HFFc6 (cell line): Measurements from ENCODE around the gene HLX. TPM values are rescaled to one million over a fixed set of nuclear protein-coding genes. Genes with fewer than 3 reads are reported as not detected.

Experiments
- DNase-seq: peaks from one replicate; pipeline ENCODE4 v3.0.0-alpha.2; 2018
- H3K27ac Mint-ChIP-seq: 2 replicates; pipeline ENCODE4 v1.8.0; 2020; ENCODE audit warnings: mild to moderate bottlenecking, mixed read lengths
- H3K27me3 Mint-ChIP-seq: 2 replicates; pipeline ENCODE4 v1.8.0; 2021; ENCODE audit warnings: mild to moderate bottlenecking, moderate library complexity, mixed read lengths; ENCODE audit not compliant: insufficient read depth
- H3K36me3 Mint-ChIP-seq: 2 replicates; pipeline ENCODE4 v1.8.0; 2021; ENCODE audit warnings: low read depth, mixed read lengths
- H3K4me1 Mint-ChIP-seq: 2 replicates; pipeline ENCODE4 v1.8.0; 2020; ENCODE audit warnings: low read depth, mixed read lengths
- H3K4me3 Mint-ChIP-seq: 2 replicates; pipeline ENCODE4 v1.8.0; 2020; ENCODE audit warnings: mild to moderate bottlenecking, moderate library complexity, mixed read lengths
- H3K9me3 Mint-ChIP-seq: 2 replicates; pipeline ENCODE4 v1.8.0; 2020; ENCODE audit warnings: mild to moderate bottlenecking, mixed read lengths
- CTCF ChIP-seq: fragments of 200-600 bp; sonication (generic); IDR thresholded peaks from 2 replicates; pipeline ENCODE4 v1.5.0; 2021; ENCODE audit warnings: antibody characterized with exemption, mild to moderate bottlenecking
- total RNA-seq, 6 experiments: library from RNA; stranded (reverse); fragmentation: NEBNext Ultra II Directional; extraction: Animal tissue kit (Norgen Biotek cat#: 25700); gene quantifications; 2 replicates in 1 of 6; 3 replicates in 5 of 6; pipeline ENCODE4 v1.2.3, GENCODE V29; 2021

The HLX gene
- total RNA-seq, 6 experiments from 2014 or later = 9.9 to 14.3 (median 11.3) TPM

- H3K27me3 Mint-ChIP-seq = no peaks in the 10 kb centered on the region
- no peaks in the 10 kb centered on the region; the same call in 1 of the 2 replicates for H3K9me3 Mint-ChIP-seq
- peaks cover 23% of the 10 kb centered on the region for H3K4me1 Mint-ChIP-seq
- DNase-seq = no peak
- H3K27ac Mint-ChIP-seq = no peak overlapping the region
- peaks cover 52% of the 10 kb centered on the region for H3K36me3 Mint-ChIP-seq
- no peak overlapping the region for H3K4me3 Mint-ChIP-seq
- no peak for TF ChIP-seq CTCF
These were observed 7.4 kb downstream of the HLX start for GRCh38 chr1:220886470-220887201.

GRCh38 chr1:220887202-220887519, 7.9 kb downstream of the HLX start:
- Mint-ChIP-seq H3K4me1 (peaks cover 18% of the 10 kb centered on the region), H3K27me3 (no peaks in the 10 kb centered on the region), H3K9me3 (no peaks in the 10 kb centered on the region; the same call in 1 of the 2 replicates), H3K36me3 (peaks cover 52% of the 10 kb centered on the region), H3K27ac (no peak overlapping the region), H3K4me3 (no peak overlapping the region)
- no peak for TF ChIP-seq CTCF
- no peak for DNase-seq

- no peak overlapping the region for H3K27ac Mint-ChIP-seq
- no peak for TF ChIP-seq CTCF
- peaks cover 50% of the 10 kb centered on the region for H3K36me3 Mint-ChIP-seq
- no peak for DNase-seq
- no peaks in the 10 kb centered on the region for H3K27me3 Mint-ChIP-seq
- H3K4me3 Mint-ChIP-seq = peak overlapping the region; percentile 71
- H3K4me1 Mint-ChIP-seq = peaks cover 12% of the 10 kb centered on the region
- H3K9me3 Mint-ChIP-seq = peaks cover under 1% of the 10 kb centered on the region; the same call in 1 of the 2 replicates
These were observed 8.5 kb downstream of the HLX start for GRCh38 chr1:220887520-220888416.

GRCh38 chr1:220888417-220888986, 9.3 kb downstream of the HLX start:
- Mint-ChIP-seq H3K27me3 (peaks cover 2% of the 10 kb centered on the region; the same call in 1 of the 2 replicates), H3K9me3 (peaks cover 7% of the 10 kb centered on the region), H3K27ac (no peak overlapping the region), H3K4me3 (peak overlapping the region; percentile 71), H3K4me1 (peaks cover 12% of the 10 kb centered on the region), H3K36me3 (peaks cover 49% of the 10 kb centered on the region)
- TF ChIP-seq CTCF = no peak
- DNase-seq = no peak

- no peak overlapping the region for H3K27ac Mint-ChIP-seq
- peaks cover 10% of the 10 kb centered on the region for H3K9me3 Mint-ChIP-seq
- H3K36me3 Mint-ChIP-seq = peaks cover 45% of the 10 kb centered on the region
- peaks cover 12% of the 10 kb centered on the region for H3K4me1 Mint-ChIP-seq
- peaks cover 4% of the 10 kb centered on the region; the same call in 1 of the 2 replicates for H3K27me3 Mint-ChIP-seq
- DNase-seq = no peak
- no peak for TF ChIP-seq CTCF
- H3K4me3 Mint-ChIP-seq = no peak overlapping the region
These were observed 10.1 kb downstream of the HLX start for GRCh38 chr1:220889333-220889732.
